MCF 10A (cell line): ENCODE measurements around the gene ARHGAP12. TPM values are rescaled to one million over a fixed set of nuclear protein-coding genes. Genes with fewer than 3 reads are reported as not detected.

Experiments
- BruUV-seq: library from RNA; stranded (reverse); fragments of 400-500 nt; replicated peaks from 2 replicates; lab custom pipeline; 2021; lab: Mats Ljungman, UMichigan
- CTCF ChIA-PET: fragments of 300-600 bp; sonication (Branson Sonifier 250); formaldehyde crosslinking; extraction: SDS; loops from one replicate; lab custom pipeline; 2021; ENCODE audit warnings: antibody characterized with exemption, inconsistent platforms; lab: Yijun Ruan, JAX
- POLR2A ChIA-PET: fragments of 300-600, 350-650 bp; sonication (Branson Sonifier 250); formaldehyde crosslinking; extraction: SDS; loops from one replicate; lab custom pipeline; 2020; ENCODE audit warnings: antibody characterized with exemption, inconsistent platforms; lab: Yijun Ruan, JAX
- DNase-seq: peaks from one replicate; pipeline ENCODE4 v3.0.0-alpha.2; 2018; ENCODE audit not compliant: unreplicated experiment
- H3K27ac Mint-ChIP-seq: one replicate; pipeline ENCODE4 v1.8.0; 2022; ENCODE audit warnings: mild to moderate bottlenecking, low read depth, mixed read lengths; ENCODE audit not compliant: unreplicated experiment
- H3K27me3 Mint-ChIP-seq: one replicate; pipeline ENCODE4 v1.8.0; 2022; ENCODE audit warnings: mixed read lengths; ENCODE audit not compliant: insufficient read depth, unreplicated experiment
- H3K36me3 Mint-ChIP-seq: one replicate; pipeline ENCODE4 v1.8.0; 2022; ENCODE audit warnings: mild to moderate bottlenecking, moderate library complexity, mixed read lengths; ENCODE audit not compliant: insufficient read depth, unreplicated experiment
- H3K4me1 Mint-ChIP-seq: one replicate; pipeline ENCODE4 v1.8.0; 2022; ENCODE audit warnings: mixed read lengths; ENCODE audit not compliant: insufficient read depth, unreplicated experiment
- H3K4me3 Mint-ChIP-seq: one replicate; pipeline ENCODE4 v1.8.0; 2022; ENCODE audit warnings: mild to moderate bottlenecking, moderate library complexity, mixed read lengths; ENCODE audit not compliant: unreplicated experiment
- H3K9me3 Mint-ChIP-seq: one replicate; pipeline ENCODE4 v1.8.0; 2022; ENCODE audit warnings: mixed read lengths; ENCODE audit not compliant: unreplicated experiment
- CTCF ChIP-seq: fragments of 200-600 bp; IDR thresholded peaks from one replicate; pipeline ENCODE4 v1.8.0; 2022; ENCODE audit warnings: antibody characterized with exemption, mild to moderate bottlenecking; ENCODE audit not compliant: unreplicated experiment
- intact Hi-C: fragments of 100-400 bp; cut with micrococcal nuclease; formaldehyde crosslinking; loops from 2 replicates; pipeline ENCODE4 v1.14.1; 2022
- total RNA-seq: library from RNA; stranded (reverse); gene quantifications from 2 replicates; pipeline ENCODE4 v1.2.3, GENCODE V29; 2022

ARHGAP12 gene
- total RNA-seq, 1 experiment from 2014 or later, result 26.0 TPM

GRCh38 chr10:31926160-31926559 lies 2.5 kb downstream of the ARHGAP12 start:
- H3K36me3 Mint-ChIP-seq, result peaks cover 5% of the 10 kb centered on the region
- no peaks in the 10 kb centered on the region for H3K27me3 Mint-ChIP-seq
- peaks cover 32% of the 10 kb centered on the region for H3K4me1 Mint-ChIP-seq
- CTCF ChIA-PET, result interaction anchor here (0.6 to 2.5 kb wide), 2 partner anchors 64 to 70 kb away, joined by 4 to 14 read pairs; no protein-coding TSS in a partner anchor
- no peak for TF ChIP-seq CTCF
- intact Hi-C loops, result loop anchor here (2.0 kb wide), 1 partner anchor 63 kb away; no protein-coding TSS in a partner anchor
- POLR2A ChIA-PET, result interaction anchor here (0.6 to 2.6 kb wide), 9 partner anchors 10 to 1217 kb away, joined by 3 to 20 read pairs (median 3); no protein-coding TSS in a partner anchor
- DNase-seq, result no peak
- peak overlapping the region; percentile 81 for H3K27ac Mint-ChIP-seq
- BruUV-seq, result TSS peak; percentile 32
- no peaks in the 10 kb centered on the region for H3K9me3 Mint-ChIP-seq
- peak overlapping the region; percentile 89 for H3K4me3 Mint-ChIP-seq

GRCh38 chr10:31924833-31925232 lies 3.8 kb downstream of the ARHGAP12 start:
- peak overlapping the region; percentile 81 for H3K27ac Mint-ChIP-seq
- CTCF ChIA-PET, result interaction anchor here (1.4 kb wide), 1 partner anchor 62 kb away, joined by 5 read pairs; no protein-coding TSS in a partner anchor
- BruUV-seq, result no TSS peak
- TF ChIP-seq CTCF, result no peak
- intact Hi-C loops, result no loop called here
- H3K36me3 Mint-ChIP-seq, result peaks cover 5% of the 10 kb centered on the region
- DNase-seq, result no peak
- H3K9me3 Mint-ChIP-seq, result no peaks in the 10 kb centered on the region
- no peak overlapping the region for H3K4me3 Mint-ChIP-seq
- peaks cover 25% of the 10 kb centered on the region for H3K4me1 Mint-ChIP-seq
- no peaks in the 10 kb centered on the region for H3K27me3 Mint-ChIP-seq
- POLR2A ChIA-PET, result interaction anchor here (0.6 to 2.4 kb wide), 3 partner anchors 12 to 55 kb away, joined by 3 to 8 read pairs (median 6); no protein-coding TSS in a partner anchor

GRCh38 chr10:31923389-31923788 lies 5.2 kb downstream of the ARHGAP12 start:
- H3K9me3 Mint-ChIP-seq, result no peaks in the 10 kb centered on the region
- CTCF ChIA-PET, result interaction anchor here (0.7 to 1.4 kb wide), 3 partner anchors 24 to 61 kb away, joined by 3 to 5 read pairs (median 3); no protein-coding TSS in a partner anchor
- H3K36me3 Mint-ChIP-seq, result peaks cover 5% of the 10 kb centered on the region
- H3K4me1 Mint-ChIP-seq, result peaks cover 28% of the 10 kb centered on the region
- H3K27ac Mint-ChIP-seq, result no peak overlapping the region
- no TSS peak for BruUV-seq
- intact Hi-C loops, result no loop called here
- POLR2A ChIA-PET, result interaction anchor here (2.4 kb wide), 1 partner anchor 11 kb away, joined by 6 read pairs; no protein-coding TSS in a partner anchor
- no peaks in the 10 kb centered on the region for H3K27me3 Mint-ChIP-seq
- no peak for DNase-seq
- TF ChIP-seq CTCF, result no peak
- no peak overlapping the region for H3K4me3 Mint-ChIP-seq

GRCh38 chr10:31921031-31921430 lies 7.6 kb downstream of the ARHGAP12 start:
- CTCF ChIA-PET, result no interaction called here

More at GRCh38 chr10:31921031-31921430, 7.6 kb downstream of the ARHGAP12 start:
- no peak overlapping the region for H3K4me3 Mint-ChIP-seq
- peaks cover 35% of the 10 kb centered on the region for H3K4me1 Mint-ChIP-seq
- TF ChIP-seq CTCF, result no peak
- intact Hi-C loops, result no loop called here
- peak overlapping the region; percentile 25 for H3K27ac Mint-ChIP-seq
- peaks cover 11% of the 10 kb centered on the region for H3K36me3 Mint-ChIP-seq
- H3K27me3 Mint-ChIP-seq, result no peaks in the 10 kb centered on the region
- BruUV-seq, result no TSS peak
- H3K9me3 Mint-ChIP-seq, result no peaks in the 10 kb centered on the region
- POLR2A ChIA-PET, result interaction anchor here (0.6 kb wide), 1 partner anchor 9 kb away, joined by 3 read pairs; no protein-coding TSS in a partner anchor
- no peak for DNase-seq
